GM23248 (cell line): ENCODE measurements around the gene CCDC43. TPM values are rescaled to one million over a fixed set of nuclear protein-coding genes. Genes with fewer than 3 reads are reported as not detected.

Experiments used
- DNase-seq: peaks from one replicate; pipeline ENCODE4 v3.0.0-alpha.2; 2015
- H2AFZ ChIP-seq: fragments of 200-600 bp; sonication (generic); 2 replicates; pipeline ENCODE4 v1.6.1; 2016; ENCODE audit warnings: antibody characterized with exemption
- H3F3A ChIP-seq: fragments of 200-600 bp; sonication (generic); 2 replicates; pipeline ENCODE4 v1.6.1; 2016; ENCODE audit warnings: mild to moderate bottlenecking, antibody characterized with exemption, mixed run types; ENCODE audit not compliant: insufficient read depth
- H3K27ac ChIP-seq: fragments of 200-600 bp; sonication (generic); 2 replicates; pipeline ENCODE4 v1.5.1; 2016; ENCODE audit warnings: mild to moderate bottlenecking
- H3K27me3 ChIP-seq: fragments of 200-600 bp; sonication (generic); replicated peaks from 2 replicates; pipeline ENCODE4 v1.6.1; 2016; ENCODE audit warnings: mild to moderate bottlenecking; ENCODE audit not compliant: insufficient read depth
- H3K36me3 ChIP-seq: fragments of 200-600 bp; sonication (generic); 2 replicates; pipeline ENCODE4 v1.6.1; 2016; ENCODE audit warnings: low read depth, mild to moderate bottlenecking
- H3K4me1 ChIP-seq: fragments of 200-600 bp; sonication (generic); 2 replicates; pipeline ENCODE4 v1.6.1; 2016; ENCODE audit warnings: mild to moderate bottlenecking; ENCODE audit not compliant: insufficient read depth
- H3K4me2 ChIP-seq: fragments of 200-600 bp; sonication (generic); one replicate; pipeline ENCODE4 v1.6.1; 2016; ENCODE audit warnings: mild to moderate bottlenecking; ENCODE audit not compliant: unreplicated experiment
- H3K4me3 ChIP-seq: fragments of 200-600 bp; sonication (generic); 2 replicates; pipeline ENCODE4 v1.5.1; 2016; ENCODE audit warnings: mild to moderate bottlenecking
- H3K79me2 ChIP-seq: fragments of 200-600 bp; sonication (generic); 2 replicates; pipeline ENCODE4 v1.6.1; 2016; ENCODE audit warnings: mild to moderate bottlenecking; ENCODE audit not compliant: insufficient read depth
- H3K9ac ChIP-seq: fragments of 200-600 bp; sonication (generic); 2 replicates; pipeline ENCODE4 v1.6.1; 2016; ENCODE audit warnings: mild to moderate bottlenecking
- H3K9me2 ChIP-seq: fragments of 200-600 bp; sonication (generic); 2 replicates; pipeline ENCODE4 v1.6.1; 2016; ENCODE audit warnings: mixed run types, mild to moderate bottlenecking, moderate library complexity; ENCODE audit not compliant: insufficient read depth
- H3K9me3 ChIP-seq: fragments of 200-600 bp; sonication (generic); one replicate; pipeline ENCODE4 v1.6.1; 2017; ENCODE audit warnings: low read depth
- H4K20me1 ChIP-seq: fragments of 200-600 bp; sonication (generic); 2 replicates; pipeline ENCODE4 v1.6.0; 2016; ENCODE audit not compliant: insufficient read depth
- EZH2 ChIP-seq: fragments of 200-600 bp; sonication (generic); IDR thresholded peaks from 2 replicates; pipeline ENCODE4 v1.6.1; 2018; ENCODE audit warnings: antibody characterized with exemption, mild to moderate bottlenecking; ENCODE audit not compliant: insufficient read depth, poor library complexity, severe bottlenecking
- EZH2phosphoT487 ChIP-seq: fragments of 200-600 bp; sonication (generic); IDR thresholded peaks from 2 replicates; pipeline ENCODE4 v1.6.1; 2018; ENCODE audit warnings: antibody characterized with exemption, moderate library complexity, mild to moderate bottlenecking, low read depth; ENCODE audit not compliant: insufficient read depth
- WGBS, 2 experiments: methylation state at CpG; one replicate each; pipeline ENCODE4 v1.1.6; 2015 to 2017; ENCODE audit warnings: low lambda C conversion rate in 2 of 2, low coverage in 1 of 2; ENCODE audit errors: missing lambda C conversion rate in 2 of 2; 5-methylcytosine and 5-hydroxymethylcytosine counted together
- in situ Hi-C: fragments of 300-500 bp; cut with MboI; formaldehyde crosslinking; loops from 2 replicates; pipeline ENCODE4 v1.15.0; 2020
- polyA plus RNA-seq: library from polyadenylated mRNA; unstranded; fragments of >200 nt; fragmentation: Nextera tagmentation; extraction: Ambion mirVana; gene quantifications from 2 replicates; pipeline ENCODE4 v1.2.1, GENCODE V29; 2016
- small RNA-seq: library from RNA; depleted of rRNA; stranded (forward); fragments of <200 nt; gene quantifications from one replicate; pipeline ENCODE3, GENCODE V24; 2014; ENCODE audit warnings: low read depth, low replicate concordance
- total RNA-seq: library from RNA; depleted of rRNA; stranded (reverse); fragments of >200 nt; shearing (Covaris generic); gene quantifications from 2 replicates; pipeline ENCODE4 v1.2.3, GENCODE V29; 2014; rRNA removed

The CCDC43 gene
- total and polyA plus RNA-seq, 2 experiments from 2014 or later, result 31.0 to 33.7 TPM

DNA sequence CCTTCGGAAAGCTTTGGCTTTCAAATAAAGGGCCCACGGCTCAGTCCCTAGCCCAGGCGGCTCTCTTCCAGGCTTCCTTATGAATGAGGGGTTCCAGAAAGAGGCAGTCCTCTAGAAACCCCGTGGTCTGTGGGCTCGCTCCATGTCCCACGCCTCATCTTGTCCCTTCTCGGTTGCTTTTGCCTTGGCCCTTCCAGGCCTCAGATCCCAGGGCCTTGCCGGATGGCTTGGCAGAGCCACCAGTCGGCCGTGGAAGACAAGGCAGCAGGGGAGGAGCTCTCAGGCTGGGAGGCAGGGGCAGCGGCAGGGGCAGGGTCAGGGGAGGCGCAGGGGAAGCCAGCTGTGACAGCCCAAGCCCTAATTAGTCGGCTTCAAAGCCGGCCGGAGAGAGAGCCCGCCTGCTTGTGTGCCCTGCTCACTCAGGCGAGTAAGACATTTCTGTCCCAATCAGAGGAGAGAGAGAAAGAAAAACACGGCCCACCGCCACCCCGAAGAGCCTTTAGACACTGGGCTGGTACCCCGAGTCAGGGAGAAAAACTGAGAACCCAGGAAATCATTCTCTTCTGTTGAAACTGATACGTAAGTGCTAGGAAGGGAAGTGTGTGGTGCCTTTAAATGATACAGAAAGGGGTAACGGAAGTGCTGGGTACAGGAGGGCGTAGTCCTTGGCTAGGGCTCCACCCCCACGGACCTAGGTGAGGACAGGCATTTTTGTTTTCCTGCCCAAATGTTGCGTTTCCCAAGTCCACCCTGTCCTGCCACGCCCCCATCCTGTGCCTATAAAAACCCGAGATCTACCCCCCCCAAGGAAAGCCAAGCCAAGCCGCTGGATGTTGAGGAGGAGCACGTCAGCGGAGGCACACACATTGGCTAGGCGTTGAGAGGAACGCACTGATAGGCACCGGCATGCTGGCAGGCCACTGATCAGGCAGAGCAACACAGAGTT, 61.1 kb downstream of the CCDC43 start:
- Histone ChIP-seq H3K36me3 (no peaks in the 10 kb centered on the region), H3F3A (no peaks in the 10 kb centered on the region), H3K27me3 (no peaks in the 10 kb centered on the region), H2AFZ (no peak overlapping the region), H3K27ac (no peak overlapping the region), H4K20me1 (no peaks in the 10 kb centered on the region), H3K9ac (no peak overlapping the region), H3K9me2 (no peaks in the 10 kb centered on the region), H3K79me2 (no peaks in the 10 kb centered on the region), H3K4me1 (no peaks in the 10 kb centered on the region), H3K4me3 (no peak overlapping the region), H3K4me2 (no peak overlapping the region), H3K9me3 (no peaks in the 10 kb centered on the region)
- WGBS, 2 experiments, result 75 to 76% methylated on average over 30 to 34 of the region's 34 CpGs
- in situ Hi-C loops, result loop anchor here (25.0 kb wide), 1 partner anchor 416 kb away; the partner anchor contains the start of gene UBTF
- TF ChIP-seq EZH2, result no peak
- no peak for TF ChIP-seq EZH2phosphoT487
- DNase-seq, result no peak

- no peak for TF ChIP-seq EZH2phosphoT487
- TF ChIP-seq EZH2, result no peak
- Histone ChIP-seq H3K4me1 (no peaks in the 10 kb centered on the region), H3F3A (no peaks in the 10 kb centered on the region), H3K9ac (no peak overlapping the region), H3K36me3 (no peaks in the 10 kb centered on the region), H2AFZ (no peak overlapping the region), H3K27ac (no peak overlapping the region), H3K27me3 (no peaks in the 10 kb centered on the region), H3K9me2 (no peaks in the 10 kb centered on the region), H3K4me2 (no peak overlapping the region), H3K9me3 (no peaks in the 10 kb centered on the region), H3K79me2 (no peaks in the 10 kb centered on the region), H3K4me3 (no peak overlapping the region), H4K20me1 (no peaks in the 10 kb centered on the region)
- 80 to 83% methylated on average over 8 to 9 of the region's 9 CpGs for WGBS, 2 experiments
- no peak for DNase-seq
- in situ Hi-C loops, result loop anchor here (25.0 kb wide), 1 partner anchor 415 kb away; the partner anchor contains the start of gene UBTF
Measured at GRCh38 chr17:44627513-44628242, 61.9 kb downstream of the CCDC43 start.

Small RNA genes lying within 50 kb of the gene (small RNA-seq; reads per million reads assigned to genes)
- gene RN7SL819P (not detected), gene SMCO4P1 (not detected)

Other genes with a start within 250 kb of the CCDC43 start
- 18.0 and 24.7 TPM in 2 replicates for gene GPATCH8, start 186.4 kb downstream of the CCDC43 start, total RNA-seq
- gene GPATCH8, start 186.4 kb downstream of the CCDC43 start, polyA plus RNA-seq, result 28.4 and 29.4 TPM in 2 replicates
- gene FZD2, start 132.3 kb downstream of the CCDC43 start, total RNA-seq, result 13.4 and 21.4 TPM in 2 replicates
- 6.3 and 7.1 TPM in 2 replicates for gene FZD2, start 132.3 kb downstream of the CCDC43 start, polyA plus RNA-seq
- gene MEIOC, start 33.3 kb downstream of the CCDC43 start, total RNA-seq, result not detected in 2 replicates
- gene MEIOC, start 33.3 kb downstream of the CCDC43 start, polyA plus RNA-seq, result 0.34 and 0.65 TPM in 2 replicates
- 3.8 and 6.5 TPM in 2 replicates for gene DBF4B, start 18.9 kb upstream of the CCDC43 start, total RNA-seq
- 2.6 and 3.2 TPM in 2 replicates for gene DBF4B, start 18.9 kb upstream of the CCDC43 start, polyA plus RNA-seq
- gene ADAM11, start 69.2 kb upstream of the CCDC43 start, total RNA-seq, result 0.22 and 0.63 TPM in 2 replicates
- 0.09 and 0.20 TPM in 2 replicates for gene ADAM11, start 69.2 kb upstream of the CCDC43 start, polyA plus RNA-seq
- 18.4 and 19.1 TPM in 2 replicates for gene GJC1, start 140.5 kb upstream of the CCDC43 start, total RNA-seq
- gene GJC1, start 140.5 kb upstream of the CCDC43 start, polyA plus RNA-seq, result 13.6 and 15.2 TPM in 2 replicates
- not detected in 2 replicates for gene HIGD1B, start 158.1 kb upstream of the CCDC43 start, total RNA-seq
- gene HIGD1B, start 158.1 kb upstream of the CCDC43 start, polyA plus RNA-seq, result not detected in 2 replicates
- 63.7 and 71.2 TPM in 2 replicates for gene EFTUD2, start 209.7 kb upstream of the CCDC43 start, total RNA-seq
- 60.1 and 60.4 TPM in 2 replicates for gene EFTUD2, start 209.7 kb upstream of the CCDC43 start, polyA plus RNA-seq
- gene GFAP, start 225.7 kb upstream of the CCDC43 start, total RNA-seq, result 1.1 TPM in 1 of 2 replicates, not detected in the other
- 0.49 and 0.52 TPM in 2 replicates for gene GFAP, start 225.7 kb upstream of the CCDC43 start, polyA plus RNA-seq